PFSK-1 (cell line): ENCODE measurements around the gene TENM3.

Source experiments
- POLR2AphosphoS5 ChIP-seq: IDR thresholded peaks from 2 replicates; pipeline ENCODE4 v1.6.1; 2012; ENCODE audit warnings: low read depth, mild to moderate bottlenecking, control low read depth, low read length, moderate library complexity
- TAF1 ChIP-seq: IDR thresholded peaks from 2 replicates; pipeline ENCODE4 v1.6.1; 2012; ENCODE audit warnings: low read length, control low read depth, borderline replicate concordance; ENCODE audit not compliant: insufficient read depth

- TF ChIP-seq TAF1: no peak
- TF ChIP-seq POLR2AphosphoS5: no peak
Measured at GRCh38 chr4:182434720-182435119, 191.5 kb downstream of the TENM3 start.
